Liver (tissue), 9 donors: ENCODE measurements around the gene ZNF669. TPM values are rescaled to one million over a fixed set of nuclear protein-coding genes. Genes with fewer than 3 reads are reported as not detected.

Experiments used
- DNase-seq: peaks from one replicate; pipeline ENCODE4 v3.0.0-alpha.2; 2017; ENCODE audit warnings: low spot score
- H3K27ac ChIP-seq, 2 donors: one replicate each; pipeline ENCODE4 v1.7.0; 2013; ENCODE audit warnings: inconsistent platforms in 2 of 2, low read length in 2 of 2, control low read depth in 1 of 2, low read depth in 1 of 2, mild to moderate bottlenecking in 1 of 2
- H3K27me3 ChIP-seq, 4 donors: one replicate each; pipeline versions ENCODE4 v1.6.1 to v1.7.0; 2013; ENCODE audit warnings: low read length in 3 of 4, inconsistent platforms in 1 of 4, mild to moderate bottlenecking in 1 of 4, moderate library complexity in 1 of 4; ENCODE audit not compliant: control insufficient read depth in 4 of 4, insufficient read depth in 4 of 4
- H3K36me3 ChIP-seq, 4 donors: one replicate each; pipeline versions ENCODE4 v1.6.1 to v1.7.0; 2013; ENCODE audit warnings: low read length in 3 of 4, mild to moderate bottlenecking in 3 of 4, low read depth in 1 of 4, moderate library complexity in 1 of 4; ENCODE audit not compliant: control insufficient read depth in 4 of 4, insufficient read depth in 3 of 4
- H3K4me1 ChIP-seq, 4 donors: one replicate each; pipeline versions ENCODE4 v1.6.1 to v1.7.0; 2013; ENCODE audit warnings: low read length in 3 of 4, mild to moderate bottlenecking in 3 of 4, moderate library complexity in 1 of 4; ENCODE audit not compliant: control insufficient read depth in 4 of 4, insufficient read depth in 4 of 4
- H3K4me3 ChIP-seq, 3 donors: one replicate each; pipeline versions ENCODE4 v1.6.1 to v1.7.0; 2013; ENCODE audit warnings: low read length in 3 of 3, control low read depth in 1 of 3, low read depth in 1 of 3, mild to moderate bottlenecking in 1 of 3
- H3K9ac ChIP-seq, 2 donors: one replicate each; pipeline ENCODE4 v1.7.0; 2013; ENCODE audit warnings: low read length in 2 of 2, mild to moderate bottlenecking in 2 of 2, moderate library complexity in 2 of 2, control low read depth in 1 of 2, low read depth in 1 of 2
- H3K9me3 ChIP-seq, 4 donors: one replicate each; pipeline versions ENCODE4 v1.6.1 to v1.7.0; 2013; ENCODE audit warnings: low read length in 3 of 4; ENCODE audit not compliant: control insufficient read depth in 4 of 4
- EGR1 ChIP-seq, 2 donors: IDR thresholded peaks; 2 replicates each; pipeline ENCODE4 v1.6.1; 2016 to 2018; ENCODE audit warnings: antibody characterized with exemption in 2 of 2, low read depth in 2 of 2
- FOXA1 ChIP-seq: IDR thresholded peaks from 2 replicates; pipeline ENCODE4 v1.6.1; 2016; ENCODE audit warnings: antibody characterized with exemption
- FOXA2 ChIP-seq: IDR thresholded peaks from 2 replicates; pipeline ENCODE4 v1.6.1; 2016; ENCODE audit warnings: antibody characterized with exemption
- GABPA ChIP-seq, 2 donors: IDR thresholded peaks in 1 of 2; conservative IDR thresholded peaks in 1 of 2; 2 replicates each; pipeline ENCODE4 v1.6.1; 2016; ENCODE audit warnings: antibody characterized with exemption in 2 of 2, mild to moderate bottlenecking in 1 of 2, moderate library complexity in 1 of 2
- HNF4A ChIP-seq, 2 donors: conservative IDR thresholded peaks; 2 replicates each; pipeline ENCODE4 v1.6.1; 2016; ENCODE audit warnings: antibody characterized with exemption in 2 of 2, mild to moderate bottlenecking in 2 of 2
- HNF4G ChIP-seq: IDR thresholded peaks from 2 replicates; pipeline ENCODE4 v1.6.1; 2016; ENCODE audit warnings: antibody characterized with exemption
- NR2F2 ChIP-seq: IDR thresholded peaks from 2 replicates; pipeline ENCODE4 v1.6.1; 2016; ENCODE audit warnings: antibody characterized with exemption
- RXRA ChIP-seq, 2 donors: IDR thresholded peaks; 2 replicates each; pipeline ENCODE4 v1.6.1; 2017 to 2018; ENCODE audit warnings: antibody characterized with exemption in 2 of 2, mild to moderate bottlenecking in 1 of 2
- SP1 ChIP-seq: IDR thresholded peaks from 2 replicates; pipeline ENCODE4 v1.6.1; 2018; ENCODE audit warnings: antibody characterized with exemption, mild to moderate bottlenecking
- TAF1 ChIP-seq: conservative IDR thresholded peaks from 2 replicates; pipeline ENCODE4 v1.6.1; 2016; ENCODE audit warnings: antibody characterized with exemption, mild to moderate bottlenecking
- YY1 ChIP-seq: IDR thresholded peaks from 2 replicates; pipeline ENCODE4 v1.6.1; 2016; ENCODE audit warnings: antibody characterized with exemption, mild to moderate bottlenecking
- WGBS: extraction: QIAGEN DNeasy Blood & Tissue Kit; methylation state at CpG from one replicate; pipeline ENCODE4 v1.1.7; 2013; 5-methylcytosine and 5-hydroxymethylcytosine counted together
- polyA plus RNA-seq, 2 donors: library from polyadenylated mRNA; stranded (reverse) in 1 of 2; unstranded in 1 of 2; fragments of 200-250 nt in 1 of 2; fragments of >200 nt in 1 of 2; fragmentation: Nextera tagmentation in 1 of 2; extraction: Ambion mirVana in 1 of 2; gene quantifications; one replicate each; pipeline versions ENCODE4 v1.2.1 to v1.2.3, GENCODE V29; 2013 to 2015
- total RNA-seq, 2 donors: library from RNA; depleted of rRNA; stranded (reverse); fragments of >200 nt; gene quantifications; one replicate each; pipeline ENCODE4 v1.2.3, GENCODE V29; 2014
- TF ChIP-seq, protein P1 (sequence below): IDR thresholded peaks from 2 replicates; pipeline ENCODE4 v1.6.1; 2016; ENCODE audit warnings: antibody characterized with exemption, mild to moderate bottlenecking
- TF ChIP-seq, protein P2 (sequence below): fragments of 150-350 bp; IDR thresholded peaks from 2 replicates; pipeline ENCODE4 v1.5.1; 2017; ENCODE audit warnings: improper control_type of control experiment, low read depth, low read length; ENCODE audit not compliant: missing input control
- TF ChIP-seq, protein P3 (sequence below): IDR thresholded peaks from 2 replicates; pipeline ENCODE4 v1.6.1; 2016; ENCODE audit warnings: antibody characterized with exemption
- TF ChIP-seq, protein P4 (sequence below): IDR thresholded peaks from 2 replicates; pipeline ENCODE4 v1.6.1; 2016; ENCODE audit warnings: antibody characterized with exemption
- TF ChIP-seq, protein P5 (sequence below): IDR thresholded peaks from 2 replicates; pipeline ENCODE4 v1.6.1; 2016; ENCODE audit warnings: antibody characterized with exemption
- donor health status: healthy.
- donor health status: healthy.
- donor health status: healthy.
- donor health status: healthy.
- donor health status: healthy.

Gene ZNF669
- total and polyA plus RNA-seq, 4 donors, result 1.2 to 4.2 (median 2.2) TPM

DNA sequence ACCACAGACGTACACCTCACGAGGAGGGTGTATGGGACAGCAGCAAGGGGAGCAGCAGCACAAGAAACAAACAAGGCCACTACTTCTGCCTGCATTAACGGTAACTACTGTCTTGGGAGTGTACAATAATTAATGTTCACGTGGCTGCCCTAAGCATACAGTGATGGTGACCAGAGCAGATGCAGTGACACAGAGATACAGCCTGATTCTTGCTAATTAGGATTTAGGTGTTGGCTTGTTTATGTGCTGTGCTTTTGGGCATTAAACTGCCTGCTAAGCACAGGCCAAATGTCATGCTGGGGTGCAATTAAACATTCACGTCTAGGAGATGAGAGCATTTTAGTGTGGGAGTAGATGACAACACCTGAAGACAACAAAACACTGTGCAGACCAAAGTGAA lies 7.2 kb downstream of the ZNF669 start:
- WGBS, result 90% methylated on average over 5 of the region's 5 CpGs
- H3K9me3 ChIP-seq, result peaks cover 16 to 48% (median 37%) of the 10 kb centered on the region in 4 donors
- TF ChIP-seq TAF1, result no peak
- TF ChIP-seq FOXA2, result no peak
- TF ChIP-seq NR2F2, result no peak
- peaks cover 1 to 25% (median 19%) of the 10 kb centered on the region in 4 donors for H3K36me3 ChIP-seq
- no peaks in the 10 kb centered on the region for H3K4me1 ChIP-seq
- H3K4me3 ChIP-seq, result peak overlapping the region in 1 of 3 donors; percentile 46
- no peak for DNase-seq
- no peak overlapping the region for H3K9ac ChIP-seq
- H3K27ac ChIP-seq, result no peak overlapping the region
- H3K27me3 ChIP-seq, result no peaks in the 10 kb centered on the region

DNA sequence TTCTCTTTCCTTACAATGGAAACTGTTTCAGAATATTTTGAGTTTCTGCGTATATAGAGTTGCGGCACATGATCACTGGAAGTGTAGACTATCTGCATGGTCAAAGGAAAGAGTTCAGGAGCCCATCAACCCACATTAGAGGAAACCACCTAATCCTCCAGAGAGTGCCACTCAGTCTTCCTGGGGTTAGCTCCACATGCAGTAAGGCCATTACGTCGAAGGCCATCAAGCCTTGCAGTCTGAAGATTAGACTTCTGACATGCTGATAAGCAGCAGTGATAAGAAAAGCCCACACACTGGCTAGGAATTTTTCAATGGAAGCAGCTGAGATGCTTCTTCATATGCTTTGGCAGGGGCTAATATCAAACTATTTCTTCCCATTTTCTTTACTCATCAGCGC lies 7.6 kb downstream of the ZNF669 start:
- TF ChIP-seq, protein P1, sequence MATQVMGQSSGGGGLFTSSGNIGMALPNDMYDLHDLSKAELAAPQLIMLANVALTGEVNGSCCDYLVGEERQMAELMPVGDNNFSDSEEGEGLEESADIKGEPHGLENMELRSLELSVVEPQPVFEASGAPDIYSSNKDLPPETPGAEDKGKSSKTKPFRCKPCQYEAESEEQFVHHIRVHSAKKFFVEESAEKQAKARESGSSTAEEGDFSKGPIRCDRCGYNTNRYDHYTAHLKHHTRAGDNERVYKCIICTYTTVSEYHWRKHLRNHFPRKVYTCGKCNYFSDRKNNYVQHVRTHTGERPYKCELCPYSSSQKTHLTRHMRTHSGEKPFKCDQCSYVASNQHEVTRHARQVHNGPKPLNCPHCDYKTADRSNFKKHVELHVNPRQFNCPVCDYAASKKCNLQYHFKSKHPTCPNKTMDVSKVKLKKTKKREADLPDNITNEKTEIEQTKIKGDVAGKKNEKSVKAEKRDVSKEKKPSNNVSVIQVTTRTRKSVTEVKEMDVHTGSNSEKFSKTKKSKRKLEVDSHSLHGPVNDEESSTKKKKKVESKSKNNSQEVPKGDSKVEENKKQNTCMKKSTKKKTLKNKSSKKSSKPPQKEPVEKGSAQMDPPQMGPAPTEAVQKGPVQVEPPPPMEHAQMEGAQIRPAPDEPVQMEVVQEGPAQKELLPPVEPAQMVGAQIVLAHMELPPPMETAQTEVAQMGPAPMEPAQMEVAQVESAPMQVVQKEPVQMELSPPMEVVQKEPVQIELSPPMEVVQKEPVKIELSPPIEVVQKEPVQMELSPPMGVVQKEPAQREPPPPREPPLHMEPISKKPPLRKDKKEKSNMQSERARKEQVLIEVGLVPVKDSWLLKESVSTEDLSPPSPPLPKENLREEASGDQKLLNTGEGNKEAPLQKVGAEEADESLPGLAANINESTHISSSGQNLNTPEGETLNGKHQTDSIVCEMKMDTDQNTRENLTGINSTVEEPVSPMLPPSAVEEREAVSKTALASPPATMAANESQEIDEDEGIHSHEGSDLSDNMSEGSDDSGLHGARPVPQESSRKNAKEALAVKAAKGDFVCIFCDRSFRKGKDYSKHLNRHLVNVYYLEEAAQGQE, result no peak
- no peak for TF ChIP-seq SP1
- TF ChIP-seq, protein P2, sequence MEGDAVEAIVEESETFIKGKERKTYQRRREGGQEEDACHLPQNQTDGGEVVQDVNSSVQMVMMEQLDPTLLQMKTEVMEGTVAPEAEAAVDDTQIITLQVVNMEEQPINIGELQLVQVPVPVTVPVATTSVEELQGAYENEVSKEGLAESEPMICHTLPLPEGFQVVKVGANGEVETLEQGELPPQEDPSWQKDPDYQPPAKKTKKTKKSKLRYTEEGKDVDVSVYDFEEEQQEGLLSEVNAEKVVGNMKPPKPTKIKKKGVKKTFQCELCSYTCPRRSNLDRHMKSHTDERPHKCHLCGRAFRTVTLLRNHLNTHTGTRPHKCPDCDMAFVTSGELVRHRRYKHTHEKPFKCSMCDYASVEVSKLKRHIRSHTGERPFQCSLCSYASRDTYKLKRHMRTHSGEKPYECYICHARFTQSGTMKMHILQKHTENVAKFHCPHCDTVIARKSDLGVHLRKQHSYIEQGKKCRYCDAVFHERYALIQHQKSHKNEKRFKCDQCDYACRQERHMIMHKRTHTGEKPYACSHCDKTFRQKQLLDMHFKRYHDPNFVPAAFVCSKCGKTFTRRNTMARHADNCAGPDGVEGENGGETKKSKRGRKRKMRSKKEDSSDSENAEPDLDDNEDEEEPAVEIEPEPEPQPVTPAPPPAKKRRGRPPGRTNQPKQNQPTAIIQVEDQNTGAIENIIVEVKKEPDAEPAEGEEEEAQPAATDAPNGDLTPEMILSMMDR, result no peak
- TF ChIP-seq, protein P3, sequence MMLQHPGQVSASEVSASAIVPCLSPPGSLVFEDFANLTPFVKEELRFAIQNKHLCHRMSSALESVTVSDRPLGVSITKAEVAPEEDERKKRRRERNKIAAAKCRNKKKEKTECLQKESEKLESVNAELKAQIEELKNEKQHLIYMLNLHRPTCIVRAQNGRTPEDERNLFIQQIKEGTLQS, result no peak
- TF ChIP-seq, protein P4, sequence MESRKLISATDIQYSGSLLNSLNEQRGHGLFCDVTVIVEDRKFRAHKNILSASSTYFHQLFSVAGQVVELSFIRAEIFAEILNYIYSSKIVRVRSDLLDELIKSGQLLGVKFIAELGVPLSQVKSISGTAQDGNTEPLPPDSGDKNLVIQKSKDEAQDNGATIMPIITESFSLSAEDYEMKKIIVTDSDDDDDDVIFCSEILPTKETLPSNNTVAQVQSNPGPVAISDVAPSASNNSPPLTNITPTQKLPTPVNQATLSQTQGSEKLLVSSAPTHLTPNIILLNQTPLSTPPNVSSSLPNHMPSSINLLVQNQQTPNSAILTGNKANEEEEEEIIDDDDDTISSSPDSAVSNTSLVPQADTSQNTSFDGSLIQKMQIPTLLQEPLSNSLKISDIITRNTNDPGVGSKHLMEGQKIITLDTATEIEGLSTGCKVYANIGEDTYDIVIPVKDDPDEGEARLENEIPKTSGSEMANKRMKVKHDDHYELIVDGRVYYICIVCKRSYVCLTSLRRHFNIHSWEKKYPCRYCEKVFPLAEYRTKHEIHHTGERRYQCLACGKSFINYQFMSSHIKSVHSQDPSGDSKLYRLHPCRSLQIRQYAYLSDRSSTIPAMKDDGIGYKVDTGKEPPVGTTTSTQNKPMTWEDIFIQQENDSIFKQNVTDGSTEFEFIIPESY, result no peak
- TF ChIP-seq NR2F2, result no peak
- TF ChIP-seq HNF4A (conservative IDR thresholded peaks at IDR 0.05), result no peak
- no peak for TF ChIP-seq GABPA (IDR thresholded peaks at IDR 0.05 in 1 of 2, conservative IDR thresholded peaks at IDR 0.05 in 1 of 2)
- TF ChIP-seq, protein P5, sequence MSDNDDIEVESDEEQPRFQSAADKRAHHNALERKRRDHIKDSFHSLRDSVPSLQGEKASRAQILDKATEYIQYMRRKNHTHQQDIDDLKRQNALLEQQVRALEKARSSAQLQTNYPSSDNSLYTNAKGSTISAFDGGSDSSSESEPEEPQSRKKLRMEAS, result no peak
- TF ChIP-seq RXRA (IDR thresholded peaks at IDR 0.05), result no peak
- TF ChIP-seq EGR1 (IDR thresholded peaks at IDR 0.05; ENCODE audit: low read depth in 2 of 2), result no peak
- no peak for TF ChIP-seq TAF1
- no peak for TF ChIP-seq YY1
- no peak for TF ChIP-seq FOXA1
- no peak for TF ChIP-seq FOXA2
- TF ChIP-seq HNF4G, result no peak
- peaks cover 1 to 21% (median 16%) of the 10 kb centered on the region in 4 donors for H3K36me3 ChIP-seq
- H3K27me3 ChIP-seq, result no peaks in the 10 kb centered on the region
- WGBS, result 86% methylated on average over 5 of the region's 5 CpGs
- no peak overlapping the region for H3K27ac ChIP-seq
- no peak overlapping the region for H3K9ac ChIP-seq
- peak overlapping the region in 1 of 3 donors; percentile 42 for H3K4me3 ChIP-seq
- DNase-seq, result no peak
- H3K9me3 ChIP-seq, result peaks cover 14 to 43% (median 33%) of the 10 kb centered on the region in 4 donors
- H3K4me1 ChIP-seq, result no peaks in the 10 kb centered on the region
